NCI-H748 treated with DMSO at 0.1 percent for 48 hours (cell line): ENCODE measurements around the gene ZNF157.

ENCODE experiments used
- DNase-seq: peaks from one replicate; lab custom pipeline; 2025; lab: John Stamatoyannopoulos, UW

ZNF157 gene

GRCh38 chrX:47447607-47448006 is 77.2 kb downstream of the ZNF157 start:
- no peak for DNase-seq

DNA sequence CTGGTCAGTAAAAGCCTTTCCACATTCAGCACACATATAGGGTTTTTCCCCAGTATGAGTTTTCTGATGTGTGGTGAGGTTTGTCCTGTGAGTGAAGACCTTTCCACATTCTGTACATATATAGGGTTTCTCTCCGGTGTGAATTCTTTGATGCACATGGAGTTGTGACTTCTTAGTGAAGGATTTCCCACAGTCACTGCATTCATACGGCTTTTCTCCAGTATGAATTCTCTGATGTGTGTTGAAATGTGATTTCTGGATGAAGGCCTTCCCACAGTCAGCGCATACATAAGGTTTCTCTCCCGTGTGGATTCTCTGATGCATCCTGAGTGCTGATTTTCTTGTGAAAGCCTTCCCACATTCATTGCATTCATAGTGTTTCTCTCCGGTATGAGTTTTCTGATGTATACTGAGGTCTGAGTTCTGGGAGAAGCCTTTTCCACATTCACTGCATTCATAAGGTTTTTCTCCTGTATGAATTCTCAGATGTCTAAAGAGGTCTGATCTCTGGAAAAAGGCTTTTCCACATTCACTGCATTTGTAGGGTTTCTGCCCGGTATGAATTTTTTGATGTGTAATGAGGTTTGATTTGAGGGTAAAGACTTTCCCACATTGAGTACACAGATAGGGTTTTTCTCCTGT is 77.9 kb downstream of the ZNF157 start:
- DNase-seq, result no peak

DNA sequence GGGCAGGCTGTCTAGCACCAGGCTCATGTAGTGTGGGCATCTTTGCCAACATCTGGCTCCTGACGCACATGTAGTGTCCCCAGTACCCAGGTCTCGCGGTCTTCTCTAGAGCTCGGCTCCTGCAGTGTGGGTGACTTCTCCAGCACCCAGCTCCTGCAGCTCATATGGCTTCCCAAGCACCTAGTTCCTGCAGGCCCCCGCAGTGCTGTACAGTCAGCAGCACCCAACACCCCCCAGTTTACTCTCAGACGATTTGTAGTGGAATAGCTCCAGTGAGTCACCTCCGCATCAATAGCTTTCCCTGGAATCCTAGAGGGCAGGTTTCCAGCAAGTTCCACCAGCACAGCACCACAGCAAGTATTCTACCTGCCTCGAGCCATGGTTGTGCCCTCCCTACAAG is 81.7 kb downstream of the ZNF157 start:
- DNase-seq, result no peak

DNA sequence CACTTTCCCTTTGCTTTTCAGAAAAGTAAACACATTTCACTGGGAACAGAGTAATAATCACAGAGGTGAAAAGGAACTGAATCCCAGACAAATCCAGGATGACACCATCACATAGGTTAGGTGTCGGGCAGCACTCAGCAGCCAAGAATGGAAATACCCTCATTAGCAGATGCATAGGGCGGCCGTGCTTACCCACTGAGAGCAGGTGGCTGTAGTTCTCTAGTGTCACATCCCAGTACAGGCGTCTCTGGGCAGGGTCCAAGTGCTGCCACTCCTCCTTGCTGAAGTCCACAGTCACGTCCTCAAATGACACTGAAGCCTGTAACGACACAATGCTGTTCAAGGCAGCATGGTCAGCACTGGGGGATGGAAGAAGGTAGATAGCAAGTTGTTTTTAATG is 85.7 kb downstream of the ZNF157 start:
- no peak for DNase-seq

DNA sequence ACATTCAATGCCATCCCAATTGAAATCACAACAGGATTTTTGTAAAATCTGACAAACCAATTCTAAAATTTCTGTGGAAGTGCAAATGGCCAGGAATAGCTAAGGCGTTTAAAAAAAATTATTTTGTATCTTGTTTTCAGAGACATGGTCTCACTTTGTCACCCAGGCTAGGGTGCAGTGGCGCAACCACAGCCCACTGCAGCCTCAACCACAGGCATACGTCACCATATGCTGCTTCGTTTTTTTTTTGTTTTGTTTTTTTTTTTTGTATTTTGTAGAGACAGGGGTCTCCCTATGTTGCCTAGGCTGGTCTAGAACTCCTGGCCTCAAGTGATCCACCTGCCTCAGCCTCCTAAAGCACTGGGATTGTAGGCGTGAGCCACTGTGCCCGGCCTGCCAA is 88.2 kb downstream of the ZNF157 start:
- no peak for DNase-seq

- DNase-seq, result no peak
Measured at GRCh38 chrX:47460561-47460960, 90.2 kb downstream of the ZNF157 start.
